Measurements from ENCODE around the gene FAM131A.

FAM131A gene

GRCh38 chr3:184337399-184337714 lies at the start of gene FAM131A:
FAM131A (plus strand) TSS chr3:184337600; CDS start chr3:184337631, 31 bp downstream.
- TF ChIP-seq PATZ1 (CRISPR knock-in tag; IDR thresholded peaks at IDR 0.05; ENCODE audit: borderline replicate concordance) (no peak), OSR1 (CRISPR knock-in tag; IDR thresholded peaks at IDR 0.05) (no peak), ESRRG (CRISPR knock-in tag; IDR thresholded peaks at IDR 0.05) (no peak), ISL1 (CRISPR knock-in tag; IDR thresholded peaks at IDR 0.05) (no peak), TSHZ2 (CRISPR knock-in tag; IDR thresholded peaks at IDR 0.05) (no peak), ZFP30 (CRISPR knock-in tag; IDR thresholded peaks at IDR 0.05) (no peak), TOX (CRISPR knock-in tag; IDR thresholded peaks at IDR 0.05; ENCODE audit: borderline replicate concordance) (no peak), ARNTL (CRISPR knock-in tag; IDR thresholded peaks at IDR 0.05; ENCODE audit: borderline replicate concordance, low read depth) (no peak), SNAI2 (CRISPR knock-in tag; IDR thresholded peaks at IDR 0.05) (no peak), CREB5 (CRISPR knock-in tag; IDR thresholded peaks at IDR 0.05; ENCODE audit: low read depth) (no peak), GLIS3 (CRISPR knock-in tag; IDR thresholded peaks at IDR 0.05) (no peak), CSDC2 (CRISPR knock-in tag; IDR thresholded peaks at IDR 0.05) (no peak), CSRNP3 (CRISPR knock-in tag; IDR thresholded peaks at IDR 0.05) (no peak), RARB (CRISPR knock-in tag; IDR thresholded peaks at IDR 0.05) (no peak)
- ATAC-seq, result peak; percentile 0; the same call in 1 of the 3 replicates

GRCh38 chr3:184289426-184289938 lies 47.9 kb upstream of the FAM131A start:
- peak; percentile 75 for ATAC-seq
- no peak for TF ChIP-seq TCF4 (CRISPR knock-in tag; IDR thresholded peaks at IDR 0.05; ENCODE audit: borderline replicate concordance)
- no peak for TF ChIP-seq TSHZ2 (CRISPR knock-in tag; IDR thresholded peaks at IDR 0.05)
- TF ChIP-seq ARNTL (CRISPR knock-in tag; IDR thresholded peaks at IDR 0.05; ENCODE audit: borderline replicate concordance, low read depth), result no peak
- TF ChIP-seq ZNF565 (CRISPR knock-in tag; conservative IDR thresholded peaks at IDR 0.05; ENCODE audit: low read depth), result no peak
- TF ChIP-seq ZFP30 (CRISPR knock-in tag; IDR thresholded peaks at IDR 0.05), result no peak
- TF ChIP-seq ZNF8 (CRISPR knock-in tag; IDR thresholded peaks at IDR 0.05), result no peak
- no peak for TF ChIP-seq GLIS3 (CRISPR knock-in tag; IDR thresholded peaks at IDR 0.05)

GRCh38 chr3:184290331-184290730 lies 47.1 kb upstream of the FAM131A start:
- ATAC-seq, result no peak
- TF ChIP-seq CREB5 (CRISPR knock-in tag; IDR thresholded peaks at IDR 0.05; ENCODE audit: low read depth) (no peak), ZFP30 (CRISPR knock-in tag; IDR thresholded peaks at IDR 0.05) (no peak), RARB (CRISPR knock-in tag; IDR thresholded peaks at IDR 0.05) (no peak), ZNF70 (CRISPR knock-in tag; IDR thresholded peaks at IDR 0.05) (no peak), ARNTL (CRISPR knock-in tag; IDR thresholded peaks at IDR 0.05; ENCODE audit: borderline replicate concordance, low read depth) (no peak), CSRNP3 (CRISPR knock-in tag; IDR thresholded peaks at IDR 0.05) (no peak), BACH2 (CRISPR knock-in tag; IDR thresholded peaks at IDR 0.05; ENCODE audit: borderline replicate concordance) (no peak), TSHZ2 (CRISPR knock-in tag; IDR thresholded peaks at IDR 0.05) (no peak), TOX (CRISPR knock-in tag; IDR thresholded peaks at IDR 0.05; ENCODE audit: borderline replicate concordance) (no peak), ZFP3 (CRISPR knock-in tag; IDR thresholded peaks at IDR 0.05) (no peak), CSDC2 (CRISPR knock-in tag; IDR thresholded peaks at IDR 0.05) (no peak), ISL1 (CRISPR knock-in tag; IDR thresholded peaks at IDR 0.05) (no peak), ZNF8 (CRISPR knock-in tag; IDR thresholded peaks at IDR 0.05) (no peak)

All from SK-N-SH treated with all-trans-retinoic acid at 6 μM for 48 hours (cell line).